DMS53 treated with DMSO at 0.1 percent for 48 hours (cell line): ENCODE measurements around the gene GSTM3.
A peak's percentile ranks its signal among the peaks of the same experiment; 100 is the strongest.
"Not testable (repeated sequence)": the region's sequence is repeated elsewhere in the genome, so short reads cannot be mapped to it uniquely, and the experiment has no call there.

Experiments used
- DNase-seq: peaks from one replicate; lab custom pipeline; 2025; ENCODE audit not compliant: unreplicated experiment; lab: John Stamatoyannopoulos, UW

GSTM3 gene

DNA sequence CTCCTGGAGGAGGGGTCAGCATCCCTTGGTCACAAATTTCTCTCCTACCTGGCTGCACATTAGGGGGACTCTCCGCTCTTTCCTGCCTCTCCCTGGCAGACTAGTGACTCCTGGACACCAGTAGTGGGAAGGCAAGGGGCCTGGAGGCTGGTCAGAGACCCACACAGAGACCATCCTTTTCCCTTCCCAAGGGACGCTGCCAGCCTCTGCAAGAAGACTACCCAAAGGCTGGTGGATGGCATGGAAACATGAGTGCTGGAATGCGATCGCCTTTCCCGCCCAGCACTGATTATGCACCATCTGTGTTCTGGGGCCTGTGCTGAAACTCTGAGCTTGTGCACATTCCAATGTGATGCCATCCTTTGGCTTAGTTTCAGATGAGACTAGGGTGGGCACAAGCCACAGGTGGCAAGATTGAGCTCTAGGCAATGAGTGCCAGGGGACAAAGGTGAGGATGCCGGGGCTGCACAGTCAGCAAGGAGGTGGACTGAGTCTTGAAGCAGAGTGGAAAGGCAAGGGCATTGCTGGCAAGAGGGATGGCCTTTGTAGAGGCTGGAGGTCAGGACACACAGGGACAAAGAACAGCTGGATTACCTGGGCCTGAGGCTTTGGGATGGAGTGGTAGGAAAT lies 35.5 kb upstream of the GSTM3 start:
- DNase-seq: no peak

- no peak for DNase-seq
Observed at GRCh38 chr1:109775398-109775797, 34.6 kb upstream of the GSTM3 start.

GRCh38 chr1:109773900-109774485 lies 33.2 kb upstream of the GSTM3 start:
- DNase-seq: no peak

- peak; percentile 81 for DNase-seq
Observed at GRCh38 chr1:109773203-109773899, 32.5 kb upstream of the GSTM3 start.

DNA sequence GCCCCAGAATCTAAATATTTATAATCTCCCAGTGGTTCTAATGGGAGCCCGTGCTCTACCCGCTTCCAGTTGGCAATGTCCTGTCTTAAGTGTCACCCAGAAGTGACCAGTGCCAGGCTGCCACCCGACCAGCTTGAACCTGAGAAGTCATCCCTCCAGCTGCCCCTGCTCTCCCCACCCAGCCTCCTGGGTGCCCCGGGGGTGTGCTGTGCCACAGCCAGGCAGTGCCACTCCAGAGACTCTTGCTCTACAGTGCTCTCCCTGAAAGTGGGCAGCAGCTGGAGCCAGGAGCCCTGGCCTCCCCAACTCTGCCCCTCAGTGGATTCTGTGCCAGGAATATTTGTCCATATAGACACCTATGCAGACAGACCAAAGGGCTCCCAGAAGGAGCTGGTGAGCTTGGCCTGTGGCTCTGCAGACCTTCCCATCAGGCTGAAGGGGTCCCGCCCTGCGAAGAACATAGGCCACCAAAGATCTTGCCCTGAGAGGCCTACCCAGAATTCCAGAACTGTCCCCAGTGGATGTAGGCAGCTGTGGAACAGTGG lies 31.9 kb upstream of the GSTM3 start:
- DNase-seq: no peak

GRCh38 chr1:109771712-109772657 lies 31.1 kb upstream of the GSTM3 start:
- DNase-seq: no peak

DNA sequence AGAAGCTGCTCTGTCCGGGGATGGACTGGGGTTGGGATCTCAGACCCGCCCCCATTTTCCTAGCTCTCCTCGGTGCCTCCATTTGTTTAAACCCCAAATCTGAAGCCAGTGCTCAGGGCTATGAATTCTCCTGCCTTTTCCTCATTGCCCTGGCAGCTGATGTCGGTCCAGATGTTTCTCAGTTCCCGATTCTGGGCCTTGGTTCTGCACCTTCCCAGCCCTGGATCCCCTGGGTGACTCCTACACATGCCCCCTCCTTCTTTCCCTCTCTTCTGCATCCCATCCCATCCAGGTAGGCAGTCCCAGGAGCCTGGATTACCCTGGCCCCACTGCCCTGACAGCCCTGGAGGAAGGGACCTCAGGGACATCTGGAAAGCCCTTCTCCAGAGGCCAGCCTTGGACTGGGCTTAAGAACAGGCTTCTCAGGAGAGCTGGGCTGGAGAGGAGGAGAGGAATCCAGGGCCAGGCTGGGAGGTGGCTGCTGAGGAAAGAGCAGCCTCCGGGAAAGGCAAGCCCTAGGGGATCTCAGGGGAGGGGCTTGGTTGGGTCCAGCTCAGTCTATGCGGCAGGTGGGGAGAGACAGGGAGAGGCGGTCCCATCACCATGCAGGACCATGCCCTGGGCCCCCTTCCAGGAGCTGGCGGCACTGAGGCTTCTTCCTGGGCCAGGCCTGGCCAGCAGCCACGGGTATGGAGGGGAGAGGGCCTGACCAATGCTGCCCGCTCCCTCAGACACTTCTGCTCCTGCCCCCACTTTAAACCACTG lies 29.7 kb upstream of the GSTM3 start:
- no peak for DNase-seq

DNA sequence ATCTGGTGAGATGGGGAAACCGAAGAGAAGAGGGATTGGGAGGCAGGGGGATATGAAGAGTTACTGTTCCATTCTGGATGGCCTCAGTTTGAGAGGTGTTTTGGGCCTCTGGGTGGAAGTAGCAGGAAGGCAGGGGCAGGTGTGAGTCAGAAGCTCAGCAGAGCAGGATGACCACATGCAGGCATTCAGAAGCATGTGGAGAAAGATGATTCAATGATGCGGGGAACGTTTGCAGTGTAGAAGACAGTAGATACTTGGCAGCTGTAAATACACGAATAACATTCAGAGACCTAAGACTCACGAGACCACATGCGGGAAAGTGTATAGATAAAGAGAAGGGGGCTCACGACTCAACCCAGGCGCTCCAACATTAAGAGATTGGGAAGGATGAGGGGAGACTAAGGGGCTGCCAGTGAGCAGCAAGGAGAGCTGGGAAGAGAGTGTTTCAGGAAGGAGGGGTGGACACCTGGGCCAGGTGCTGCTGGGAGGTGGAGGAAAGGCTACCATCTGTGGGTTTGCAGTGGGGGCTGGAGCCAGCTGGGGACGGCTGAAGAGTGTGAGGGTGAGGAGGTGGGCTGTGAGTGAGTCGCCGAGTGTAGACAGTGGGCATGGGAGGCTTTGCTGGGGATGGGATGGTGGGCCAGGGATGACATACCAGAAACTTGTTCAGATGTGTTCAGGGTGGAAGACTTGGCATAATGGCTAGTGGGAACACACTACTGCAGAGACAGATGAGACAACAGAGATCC lies 28.7 kb upstream of the GSTM3 start:
- DNase-seq: no peak

DNA sequence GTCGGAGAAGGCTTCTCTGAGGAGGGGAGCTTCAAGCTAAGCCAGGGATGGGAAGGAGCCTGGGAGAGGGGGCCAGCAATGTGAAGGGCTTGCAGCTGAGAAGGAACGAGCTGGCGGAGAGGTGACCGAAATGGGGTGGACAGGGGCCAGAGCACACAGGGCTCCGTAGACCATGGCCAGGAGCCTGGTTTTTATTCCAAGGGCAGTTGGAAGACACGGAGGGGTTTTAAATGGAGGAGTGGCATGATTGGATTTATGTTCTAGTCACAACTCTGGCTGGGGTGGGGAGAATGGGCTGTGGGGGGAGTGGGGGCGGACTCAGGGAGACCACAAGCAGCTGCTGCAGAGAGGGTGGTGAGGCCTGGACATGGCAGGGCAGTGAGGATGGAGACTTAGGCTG lies 28.0 kb upstream of the GSTM3 start:
- DNase-seq: no peak

- no peak for DNase-seq
Observed at GRCh38 chr1:109768335-109768650, 27.5 kb upstream of the GSTM3 start.

DNA sequence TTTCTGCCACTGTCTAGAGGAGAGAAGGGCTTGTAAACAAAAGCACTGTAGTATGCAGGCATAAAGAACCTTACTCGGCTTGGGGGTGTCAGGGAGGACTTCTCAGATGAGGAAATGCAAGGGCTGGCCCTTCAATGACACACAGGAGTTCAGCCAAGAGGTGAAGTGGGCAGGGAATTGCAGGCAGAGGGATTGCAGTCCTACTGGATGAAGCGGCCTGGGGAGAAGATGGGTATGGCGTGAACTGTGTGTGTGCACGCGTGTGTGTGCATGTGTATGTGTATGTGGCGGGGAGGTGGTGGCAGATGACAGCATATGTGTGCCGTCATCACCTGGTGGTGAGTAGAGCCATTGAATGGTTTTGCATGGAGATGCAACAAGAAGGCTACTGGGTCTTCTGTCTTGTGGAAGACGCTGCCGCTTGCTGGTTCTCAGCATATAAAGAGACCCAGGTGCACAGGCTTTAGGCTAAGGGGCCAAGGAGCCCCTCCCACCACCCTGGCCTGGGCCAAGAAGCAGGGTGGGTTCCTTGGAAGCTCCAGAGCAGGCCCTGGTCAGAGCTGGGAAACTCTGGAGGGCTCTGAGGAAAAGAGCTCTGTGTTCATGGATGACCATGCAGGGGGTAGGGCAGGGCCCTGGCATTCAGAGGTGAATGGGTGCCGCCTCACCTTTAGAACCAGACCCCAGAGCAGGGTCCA lies 26.9 kb upstream of the GSTM3 start:
- DNase-seq: no peak

GRCh38 chr1:109766991-109767636 lies 26.3 kb upstream of the GSTM3 start:
- DNase-seq: not testable (repeated sequence)

DNA sequence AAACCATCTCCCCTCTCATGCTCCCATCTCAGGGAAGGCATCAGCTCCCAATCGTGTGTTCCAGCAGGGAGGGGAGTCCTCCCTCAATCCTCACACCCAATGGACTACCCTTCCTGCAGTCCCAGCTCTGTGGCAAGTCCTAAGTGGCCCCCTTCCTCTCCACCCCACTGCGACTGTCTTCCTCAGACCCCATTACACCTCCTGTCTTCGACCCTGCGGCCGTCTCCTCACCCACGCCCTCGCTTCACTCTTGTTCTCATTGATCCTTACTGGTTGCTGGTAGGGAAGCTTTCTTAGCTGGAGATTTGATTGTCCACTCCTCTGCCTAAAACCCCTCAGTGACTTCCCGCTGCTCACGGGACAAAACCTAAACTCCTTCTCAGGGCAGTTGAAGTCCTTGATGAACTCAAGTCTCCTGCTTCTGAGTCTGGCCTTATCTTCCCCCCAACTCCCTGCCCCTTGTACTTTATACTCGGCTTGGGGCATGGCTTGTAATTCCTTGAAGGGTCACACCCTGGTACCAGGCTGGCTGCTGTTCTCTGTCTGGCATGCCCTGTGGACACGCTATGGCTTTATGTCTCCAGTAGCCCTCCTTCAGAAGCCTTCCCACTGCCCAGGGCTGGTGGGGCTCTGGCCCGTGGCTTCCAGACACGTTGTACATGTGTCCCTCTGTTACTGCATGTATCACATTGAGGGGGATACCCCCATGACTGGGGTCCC lies 25.2 kb upstream of the GSTM3 start:
- no peak for DNase-seq

GRCh38 chr1:109765483-109765815 lies 24.6 kb upstream of the GSTM3 start:
- no peak for DNase-seq

DNA sequence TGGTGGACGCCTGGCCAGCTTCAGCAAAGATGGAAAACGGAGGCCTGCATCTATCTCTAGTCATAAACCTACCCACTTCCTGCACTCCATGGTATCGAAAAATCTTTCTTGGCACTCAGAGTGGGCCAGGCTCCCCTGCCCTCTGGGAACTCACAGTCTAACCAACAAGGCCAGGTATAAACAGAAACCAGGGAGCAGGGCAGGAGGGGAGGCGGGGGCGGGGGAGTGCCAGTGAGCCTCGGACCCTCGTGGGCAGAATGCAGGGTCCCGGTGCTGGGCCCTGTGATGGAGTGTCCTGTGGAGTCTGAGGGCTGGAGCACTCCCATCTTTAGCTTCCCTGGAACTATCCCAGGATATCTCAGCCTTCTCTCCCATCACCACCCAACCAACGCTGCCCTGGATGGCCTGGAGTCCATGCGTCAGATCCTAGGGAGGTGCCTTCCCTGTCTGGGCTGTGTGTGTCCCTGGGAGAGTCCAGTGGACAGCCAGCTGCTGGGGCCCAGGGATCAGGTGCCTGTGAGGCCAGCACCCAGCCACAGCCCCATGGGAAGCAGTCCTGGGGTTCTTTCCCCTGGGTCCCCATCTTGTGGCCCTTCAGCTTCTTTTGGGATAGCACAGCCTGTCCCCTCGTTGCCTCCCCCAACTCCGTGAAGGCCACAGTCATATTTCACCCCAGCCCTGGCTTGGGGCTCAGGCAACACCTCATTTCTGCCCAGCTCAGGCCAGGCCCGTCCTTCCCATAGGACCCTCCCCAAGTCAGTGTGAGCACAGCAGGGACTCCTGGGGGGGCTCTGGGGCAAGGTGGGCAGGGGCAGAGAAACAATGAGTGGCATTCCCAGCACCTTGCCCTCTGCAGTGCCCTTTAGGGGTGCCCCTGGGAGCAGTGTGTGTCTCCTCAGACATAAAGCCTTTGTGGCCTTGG lies 24.0 kb upstream of the GSTM3 start:
- no peak for DNase-seq

DNA sequence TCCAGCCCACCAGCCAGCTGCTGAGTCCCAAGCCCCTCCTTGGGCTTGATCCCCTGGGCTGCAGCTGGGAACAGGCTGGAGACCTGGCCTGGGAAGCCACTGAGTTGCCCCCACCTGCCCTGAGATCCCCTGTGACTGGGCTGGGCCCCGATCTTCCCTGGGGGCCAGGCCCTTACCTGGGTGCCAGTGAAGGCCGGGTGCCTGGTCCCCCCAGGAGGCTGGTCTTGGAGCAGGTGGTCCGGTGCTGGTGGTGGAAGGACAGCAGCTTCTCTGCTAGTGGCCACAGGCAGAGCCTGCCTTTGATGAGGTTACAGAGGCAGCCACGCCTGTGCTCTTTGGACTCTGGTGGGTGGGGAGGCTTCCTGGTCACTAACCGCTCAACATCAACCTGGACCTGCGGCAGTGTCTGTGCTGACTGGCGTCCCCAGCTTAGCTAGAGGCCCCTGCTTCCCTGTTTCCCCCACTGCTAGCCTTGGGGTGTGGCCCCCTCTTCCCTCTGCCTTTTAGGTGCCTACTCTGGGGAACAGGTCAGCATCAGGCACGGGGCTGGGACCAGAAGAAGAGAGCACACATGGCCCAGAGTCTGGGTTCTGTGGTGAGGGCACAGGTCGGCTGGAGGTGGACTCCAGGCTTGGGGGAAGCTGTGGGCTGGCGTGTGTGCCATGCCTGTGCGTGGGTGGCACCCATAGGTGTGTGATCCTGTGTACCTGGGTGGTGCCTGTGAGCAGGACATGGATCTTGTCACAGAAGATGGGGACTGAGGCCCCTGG lies 23.0 kb upstream of the GSTM3 start, which contains the start of gene EPS8L3:
TSS of gene EPS8L3 (minus strand) at position 278 of the 770 bp plus-strand sequence. CDS start 2,174 bp downstream, outside the sequence.
- no peak for DNase-seq
